ENCODE measurements around the gene AQP3.

DNA sequence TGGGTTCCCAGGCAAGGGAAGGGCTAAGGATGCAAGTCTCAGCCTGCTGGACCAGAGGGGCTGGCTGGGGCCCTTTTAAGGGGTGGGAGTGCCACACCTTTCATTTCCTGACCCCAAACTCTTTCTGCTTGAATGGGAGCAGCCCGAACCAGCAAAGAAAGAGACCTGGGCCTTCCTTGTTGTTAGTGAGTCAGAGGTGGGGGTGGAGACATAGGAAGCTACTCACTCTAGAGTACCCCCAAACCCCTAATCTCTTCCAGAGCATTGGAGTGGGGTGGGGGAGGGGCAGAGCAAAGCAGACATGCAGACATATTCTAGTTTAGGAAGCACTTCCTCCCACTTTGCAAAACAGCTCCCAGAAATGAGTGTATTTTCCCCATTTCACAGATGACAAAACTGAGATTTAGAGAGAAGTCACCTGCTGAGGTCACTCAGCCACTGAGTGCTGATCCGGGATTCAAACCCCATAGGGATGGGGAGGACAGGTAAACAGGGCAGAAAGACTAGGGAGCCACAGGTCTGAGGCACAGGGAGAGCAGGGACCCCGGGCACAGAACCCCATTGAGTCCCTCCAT lies 6.0 kb upstream of the AQP3 start:
- TF ChIP-seq, protein P1, sequence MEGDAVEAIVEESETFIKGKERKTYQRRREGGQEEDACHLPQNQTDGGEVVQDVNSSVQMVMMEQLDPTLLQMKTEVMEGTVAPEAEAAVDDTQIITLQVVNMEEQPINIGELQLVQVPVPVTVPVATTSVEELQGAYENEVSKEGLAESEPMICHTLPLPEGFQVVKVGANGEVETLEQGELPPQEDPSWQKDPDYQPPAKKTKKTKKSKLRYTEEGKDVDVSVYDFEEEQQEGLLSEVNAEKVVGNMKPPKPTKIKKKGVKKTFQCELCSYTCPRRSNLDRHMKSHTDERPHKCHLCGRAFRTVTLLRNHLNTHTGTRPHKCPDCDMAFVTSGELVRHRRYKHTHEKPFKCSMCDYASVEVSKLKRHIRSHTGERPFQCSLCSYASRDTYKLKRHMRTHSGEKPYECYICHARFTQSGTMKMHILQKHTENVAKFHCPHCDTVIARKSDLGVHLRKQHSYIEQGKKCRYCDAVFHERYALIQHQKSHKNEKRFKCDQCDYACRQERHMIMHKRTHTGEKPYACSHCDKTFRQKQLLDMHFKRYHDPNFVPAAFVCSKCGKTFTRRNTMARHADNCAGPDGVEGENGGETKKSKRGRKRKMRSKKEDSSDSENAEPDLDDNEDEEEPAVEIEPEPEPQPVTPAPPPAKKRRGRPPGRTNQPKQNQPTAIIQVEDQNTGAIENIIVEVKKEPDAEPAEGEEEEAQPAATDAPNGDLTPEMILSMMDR (IDR thresholded peaks at IDR 0.05) = no peak
- TF ChIP-seq SIN3A (IDR thresholded peaks at IDR 0.05; ENCODE audit: borderline replicate concordance, insufficient read depth, low read depth, low read length) = no peak
- no peak for TF ChIP-seq POLR2AphosphoS5 (IDR thresholded peaks at IDR 0.05; ENCODE audit: low read depth, low read length)
- TF ChIP-seq, protein P2, sequence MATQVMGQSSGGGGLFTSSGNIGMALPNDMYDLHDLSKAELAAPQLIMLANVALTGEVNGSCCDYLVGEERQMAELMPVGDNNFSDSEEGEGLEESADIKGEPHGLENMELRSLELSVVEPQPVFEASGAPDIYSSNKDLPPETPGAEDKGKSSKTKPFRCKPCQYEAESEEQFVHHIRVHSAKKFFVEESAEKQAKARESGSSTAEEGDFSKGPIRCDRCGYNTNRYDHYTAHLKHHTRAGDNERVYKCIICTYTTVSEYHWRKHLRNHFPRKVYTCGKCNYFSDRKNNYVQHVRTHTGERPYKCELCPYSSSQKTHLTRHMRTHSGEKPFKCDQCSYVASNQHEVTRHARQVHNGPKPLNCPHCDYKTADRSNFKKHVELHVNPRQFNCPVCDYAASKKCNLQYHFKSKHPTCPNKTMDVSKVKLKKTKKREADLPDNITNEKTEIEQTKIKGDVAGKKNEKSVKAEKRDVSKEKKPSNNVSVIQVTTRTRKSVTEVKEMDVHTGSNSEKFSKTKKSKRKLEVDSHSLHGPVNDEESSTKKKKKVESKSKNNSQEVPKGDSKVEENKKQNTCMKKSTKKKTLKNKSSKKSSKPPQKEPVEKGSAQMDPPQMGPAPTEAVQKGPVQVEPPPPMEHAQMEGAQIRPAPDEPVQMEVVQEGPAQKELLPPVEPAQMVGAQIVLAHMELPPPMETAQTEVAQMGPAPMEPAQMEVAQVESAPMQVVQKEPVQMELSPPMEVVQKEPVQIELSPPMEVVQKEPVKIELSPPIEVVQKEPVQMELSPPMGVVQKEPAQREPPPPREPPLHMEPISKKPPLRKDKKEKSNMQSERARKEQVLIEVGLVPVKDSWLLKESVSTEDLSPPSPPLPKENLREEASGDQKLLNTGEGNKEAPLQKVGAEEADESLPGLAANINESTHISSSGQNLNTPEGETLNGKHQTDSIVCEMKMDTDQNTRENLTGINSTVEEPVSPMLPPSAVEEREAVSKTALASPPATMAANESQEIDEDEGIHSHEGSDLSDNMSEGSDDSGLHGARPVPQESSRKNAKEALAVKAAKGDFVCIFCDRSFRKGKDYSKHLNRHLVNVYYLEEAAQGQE (IDR thresholded peaks at IDR 0.05; ENCODE audit: insufficient read depth in 1 of 2, low read depth in 2 of 2, low read length in 1 of 2) = no peak
- no peak for TF ChIP-seq TCF7L2 (IDR thresholded peaks at IDR 0.05; ENCODE audit: low read depth, low read length)
